Mesenchymal stem cell (in vitro differentiated cells and primary cell): ENCODE measurements around the gene PI4KA.
"Not testable (repeated sequence)": the region's sequence is repeated elsewhere in the genome, so short reads cannot be mapped to it uniquely, and the experiment has no call there.

Source experiments
- DNase-seq: peaks from one replicate; pipeline ENCODE4 v3.0.0-alpha.2; 2013
- H2AFZ ChIP-seq: one replicate; pipeline ENCODE4 v1.6.1; 2013; ENCODE audit warnings: low read depth, mild to moderate bottlenecking, control low read depth, inconsistent platforms, low read length, moderate library complexity
- H2AK5ac ChIP-seq: 2 replicates; pipeline ENCODE4 v1.6.1; 2013; ENCODE audit warnings: low read length, moderate library complexity, mild to moderate bottlenecking, inconsistent platforms; ENCODE audit not compliant: severe bottlenecking
- H2BK120ac ChIP-seq: one replicate; pipeline ENCODE4 v1.6.1; 2013; ENCODE audit warnings: low read depth, mild to moderate bottlenecking, inconsistent platforms, low read length, moderate library complexity
- H2BK12ac ChIP-seq, 2 experiments: one replicate each; pipeline ENCODE4 v1.6.1; 2013; ENCODE audit warnings: inconsistent platforms in 2 of 2, low read length in 2 of 2, mild to moderate bottlenecking in 2 of 2, moderate library complexity in 2 of 2, control low read depth in 1 of 2
- H2BK15ac ChIP-seq: one replicate; pipeline ENCODE4 v1.6.1; 2013; ENCODE audit warnings: mild to moderate bottlenecking, low read depth, inconsistent platforms; ENCODE audit not compliant: poor library complexity, severe bottlenecking
- H2BK5ac ChIP-seq: 2 replicates; pipeline ENCODE4 v1.6.1; 2013; ENCODE audit warnings: low read depth, mild to moderate bottlenecking, low read length, control low read depth, inconsistent platforms; ENCODE audit not compliant: poor library complexity, severe bottlenecking
- H3K14ac ChIP-seq, 2 experiments: one replicate each; pipeline ENCODE4 v1.6.1; 2013; ENCODE audit warnings: inconsistent platforms in 2 of 2, low read length in 2 of 2, control low read depth in 1 of 2, mild to moderate bottlenecking in 1 of 2, moderate library complexity in 1 of 2
- H3K18ac ChIP-seq, 2 experiments: one replicate each; pipeline ENCODE4 v1.6.1; 2013; ENCODE audit warnings: inconsistent platforms in 2 of 2, low read length in 2 of 2, control low read depth in 1 of 2, low read depth in 1 of 2, mild to moderate bottlenecking in 1 of 2
- H3K23ac ChIP-seq, 2 experiments: one replicate each; pipeline ENCODE4 v1.6.1; 2013; ENCODE audit warnings: inconsistent platforms in 2 of 2, low read length in 2 of 2, mild to moderate bottlenecking in 2 of 2, moderate library complexity in 2 of 2, control low read depth in 1 of 2
- H3K27ac ChIP-seq: 2 replicates; pipeline ENCODE4 v1.5.1; 2013; ENCODE audit warnings: mild to moderate bottlenecking, moderate library complexity, low read length, control low read depth, inconsistent platforms; ENCODE audit not compliant: poor library complexity, severe bottlenecking
- H3K27me3 ChIP-seq, 2 experiments: 2 replicates each; pipeline versions ENCODE4 v1.6.1 to v1.7.0; 2013; ENCODE audit warnings: low read length in 2 of 2, mild to moderate bottlenecking in 2 of 2, moderate library complexity in 2 of 2, control low read depth in 1 of 2, inconsistent platforms in 1 of 2; ENCODE audit not compliant: control insufficient read depth in 1 of 2, insufficient read depth in 1 of 2
- H3K36me3 ChIP-seq, 2 experiments: 2 replicates each; pipeline versions ENCODE4 v1.6.1 to v1.7.0; 2013; ENCODE audit warnings: low read length in 2 of 2, control low read depth in 1 of 2, inconsistent platforms in 1 of 2, low read depth in 1 of 2, mild to moderate bottlenecking in 1 of 2; ENCODE audit not compliant: insufficient read depth in 2 of 2, control insufficient read depth in 1 of 2
- H3K4ac ChIP-seq, 2 experiments: one replicate each; pipeline ENCODE4 v1.6.1; 2013; ENCODE audit warnings: inconsistent platforms in 2 of 2, low read length in 2 of 2, mild to moderate bottlenecking in 2 of 2, moderate library complexity in 2 of 2, control low read depth in 1 of 2, low read depth in 1 of 2
- H3K4me1 ChIP-seq: 2 replicates; pipeline ENCODE4 v1.6.1; 2013; ENCODE audit warnings: low read depth, low read length, control low read depth; ENCODE audit not compliant: control insufficient read depth, insufficient read depth
- H3K4me2 ChIP-seq: 2 replicates; pipeline ENCODE4 v1.6.1; 2013; ENCODE audit warnings: low read length, mild to moderate bottlenecking, inconsistent platforms; ENCODE audit not compliant: poor library complexity, severe bottlenecking
- H3K4me3 ChIP-seq, 2 experiments: 2 replicates each; pipeline versions ENCODE4 v1.5.1 to v1.7.0; 2013; ENCODE audit warnings: low read length in 2 of 2, mild to moderate bottlenecking in 2 of 2, control low read depth in 1 of 2, low read depth in 1 of 2; ENCODE audit not compliant: insufficient read depth in 1 of 2
- H3K79me1 ChIP-seq: replicated peaks from 2 replicates; pipeline ENCODE4 v1.6.1; 2013; ENCODE audit warnings: mild to moderate bottlenecking, control low read depth, low read length, inconsistent platforms; ENCODE audit not compliant: poor library complexity, severe bottlenecking
- H3K9ac ChIP-seq: 2 replicates; pipeline ENCODE4 v1.7.0; 2013; ENCODE audit warnings: mild to moderate bottlenecking, low read length, moderate library complexity
- H3K9me3 ChIP-seq: 2 replicates; pipeline ENCODE4 v1.7.0; 2013; ENCODE audit warnings: mild to moderate bottlenecking, low read length; ENCODE audit not compliant: control insufficient read depth
- H4K8ac ChIP-seq: one replicate; pipeline ENCODE4 v1.6.1; 2013; ENCODE audit warnings: inconsistent platforms, mild to moderate bottlenecking, low read length, moderate library complexity
- H4K91ac ChIP-seq: one replicate; pipeline ENCODE4 v1.6.1; 2013; ENCODE audit warnings: mild to moderate bottlenecking, low read length, inconsistent platforms
- WGBS: methylation state at CpG from one replicate; pipeline ENCODE4 v1.1.7; 2013; ENCODE audit warnings: mixed read lengths; 5-methylcytosine and 5-hydroxymethylcytosine counted together

Gene PI4KA

GRCh38 chr22:20825624-20826023 lies 33.0 kb downstream of the PI4KA start:
- peaks cover 4 to 73% of the 10 kb centered on the region in 2 experiments for H3K36me3 ChIP-seq
- H3K23ac ChIP-seq: no peak overlapping the region
- no peak overlapping the region for H2BK5ac ChIP-seq
- no peak overlapping the region for H4K8ac ChIP-seq
- no peak overlapping the region for H4K91ac ChIP-seq
- no peak overlapping the region for H2BK120ac ChIP-seq
- H3K79me1 ChIP-seq: peaks cover 2% of the 10 kb centered on the region
- H2BK12ac ChIP-seq: no peak overlapping the region
- H3K4me3 ChIP-seq: no peak overlapping the region
- no peaks in the 10 kb centered on the region for H3K9me3 ChIP-seq
- H3K14ac ChIP-seq: no peak overlapping the region
- H2AK5ac ChIP-seq: no peak overlapping the region
- H2BK15ac ChIP-seq: no peak overlapping the region
- H3K4me2 ChIP-seq: no peak overlapping the region
- H3K4me1 ChIP-seq: no peaks in the 10 kb centered on the region
- H3K27ac ChIP-seq: no peak overlapping the region
- 97% methylated on average over 6 of the region's 6 CpGs for WGBS
- H2AFZ ChIP-seq: no peak overlapping the region
- H3K9ac ChIP-seq: no peak overlapping the region
- no peaks in the 10 kb centered on the region for H3K27me3 ChIP-seq
- no peak overlapping the region for H3K4ac ChIP-seq
- H3K18ac ChIP-seq: no peak overlapping the region
- DNase-seq: no peak

GRCh38 chr22:20825216-20825615 lies 33.4 kb downstream of the PI4KA start:
- not testable (repeated sequence) for H3K4me2 ChIP-seq, H3K9me3 ChIP-seq, H2BK5ac ChIP-seq, H3K4ac ChIP-seq, H4K91ac ChIP-seq, H3K9ac ChIP-seq, H4K8ac ChIP-seq, H2BK15ac ChIP-seq, H3K4me3 ChIP-seq, H2AK5ac ChIP-seq, H3K4me1 ChIP-seq, H3K18ac ChIP-seq, H2BK12ac ChIP-seq, H3K79me1 ChIP-seq, H3K23ac ChIP-seq, H3K27me3 ChIP-seq, DNase-seq, H3K27ac ChIP-seq, H2BK120ac ChIP-seq, H2AFZ ChIP-seq, H3K14ac ChIP-seq
- H3K36me3 ChIP-seq: peaks cover 4 to 73% of the 10 kb centered on the region in 2 experiments
- 97% methylated on average over 3 of the region's 4 CpGs for WGBS

- no peak overlapping the region for H2BK120ac ChIP-seq
- H3K4me3 ChIP-seq: no peak overlapping the region
- H3K9me3 ChIP-seq: no peaks in the 10 kb centered on the region
- H4K8ac ChIP-seq: no peak overlapping the region
- H2AK5ac ChIP-seq: no peak overlapping the region
- H3K4me1 ChIP-seq: no peaks in the 10 kb centered on the region
- H3K79me1 ChIP-seq: peaks cover 2% of the 10 kb centered on the region
- H3K27ac ChIP-seq: no peak overlapping the region
- no peak overlapping the region for H3K14ac ChIP-seq
- no CpG with 5 or more reads among the region's 1 CpG for WGBS
- no peak overlapping the region for H2AFZ ChIP-seq
- no peak overlapping the region for H4K91ac ChIP-seq
- no peak overlapping the region for H3K18ac ChIP-seq
- H3K9ac ChIP-seq: no peak overlapping the region
- no peak overlapping the region for H2BK15ac ChIP-seq
- H2BK5ac ChIP-seq: no peak overlapping the region
- peaks cover 6 to 76% of the 10 kb centered on the region in 2 experiments for H3K36me3 ChIP-seq
- H3K4ac ChIP-seq: no peak overlapping the region
- DNase-seq: no peak
- H3K23ac ChIP-seq: no peak overlapping the region
- no peak overlapping the region for H2BK12ac ChIP-seq
- no peak overlapping the region for H3K4me2 ChIP-seq
- no peaks in the 10 kb centered on the region for H3K27me3 ChIP-seq
These were observed 35.3 kb downstream of the PI4KA start for GRCh38 chr22:20823264-20823663.

- Histone ChIP-seq H3K18ac (no peak overlapping the region), H3K4me3 (no peak overlapping the region), H2BK120ac (no peak overlapping the region), H2BK12ac (no peak overlapping the region), H3K27me3 (no peaks in the 10 kb centered on the region), H4K91ac (no peak overlapping the region), H2BK15ac (no peak overlapping the region), H3K4ac (no peak overlapping the region), H2AK5ac (no peak overlapping the region), H3K4me2 (no peak overlapping the region), H3K4me1 (no peaks in the 10 kb centered on the region), H2BK5ac (no peak overlapping the region), H4K8ac (no peak overlapping the region), H3K27ac (no peak overlapping the region), H3K9me3 (no peaks in the 10 kb centered on the region), H3K14ac (no peak overlapping the region), H3K23ac (no peak overlapping the region), H2AFZ (no peak overlapping the region), H3K36me3 (peaks cover 9 to 76% of the 10 kb centered on the region in 2 experiments), H3K9ac (no peak overlapping the region), H3K79me1 (peaks cover 2% of the 10 kb centered on the region)
- 98% methylated on average over 5 of the region's 5 CpGs for WGBS
- DNase-seq: no peak
These were observed 36.4 kb downstream of the PI4KA start for GRCh38 chr22:20822240-20822639.
